Measurements from ENCODE around the gene OR2T10.
"Not testable (repeated sequence)": the region's sequence is repeated elsewhere in the genome, so short reads cannot be mapped to it uniquely, and the experiment has no call there.

Gene OR2T10

DNA sequence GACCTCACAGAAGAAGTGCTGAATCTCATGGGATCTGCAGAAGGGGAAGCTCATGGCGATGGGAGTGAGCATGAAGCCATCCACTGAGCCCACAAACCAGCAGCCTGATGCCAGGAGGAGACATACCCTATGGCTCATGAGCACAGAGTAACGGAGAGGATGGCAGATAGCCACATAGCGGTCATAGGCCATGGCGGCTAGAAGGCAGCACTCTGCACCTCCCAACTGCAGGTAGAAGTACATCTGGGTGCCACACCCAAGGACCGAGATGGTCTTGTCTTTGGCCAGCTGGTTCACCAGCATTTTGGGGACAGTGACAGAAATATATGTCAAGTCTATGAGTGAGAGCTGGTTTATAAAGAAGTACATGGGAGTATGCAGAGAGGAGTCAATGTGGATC lies 4.3 kb downstream of the OR2T10 start:
- DNase-seq, result no peak

DNA sequence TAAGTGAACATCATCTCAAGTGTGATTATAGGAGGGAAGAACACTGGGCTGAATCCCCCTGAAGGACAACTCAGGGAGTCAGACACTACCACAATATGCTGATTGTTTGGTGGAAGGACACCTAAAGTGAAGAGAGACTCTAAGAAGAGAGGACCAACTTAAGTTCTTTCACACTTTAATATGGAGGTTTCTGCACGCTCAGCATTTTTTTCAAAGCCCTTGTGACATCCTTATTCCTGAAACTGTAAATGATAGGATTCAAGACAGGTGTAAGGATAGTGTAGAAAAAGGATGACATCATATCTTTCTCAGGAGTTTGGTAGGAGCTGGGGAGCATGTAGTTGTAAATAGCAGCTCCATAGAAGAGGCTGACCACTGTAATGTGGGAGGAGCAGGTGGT lies 4.8 kb downstream of the OR2T10 start:
- DNase-seq, result no peak

DNA sequence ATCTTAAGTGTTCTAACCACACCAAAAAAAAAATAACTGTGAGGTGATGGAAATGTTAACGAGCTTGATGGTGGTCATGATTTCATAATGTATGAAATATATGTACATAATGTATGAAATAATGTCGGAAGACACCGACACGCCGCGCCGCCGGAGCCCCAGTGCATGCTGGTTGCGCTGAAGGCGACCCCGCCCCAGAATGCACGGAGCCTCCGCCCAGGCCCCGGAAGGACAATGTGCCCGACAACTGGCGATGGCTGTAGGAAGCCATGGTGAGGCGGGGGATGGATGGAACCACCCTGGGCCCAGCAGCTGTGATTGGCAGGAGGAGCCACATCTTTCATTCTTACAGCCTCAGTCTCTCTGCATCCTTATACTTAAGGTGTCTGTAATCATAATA lies 7.4 kb downstream of the OR2T10 start:
- DNase-seq, result no peak

DNA sequence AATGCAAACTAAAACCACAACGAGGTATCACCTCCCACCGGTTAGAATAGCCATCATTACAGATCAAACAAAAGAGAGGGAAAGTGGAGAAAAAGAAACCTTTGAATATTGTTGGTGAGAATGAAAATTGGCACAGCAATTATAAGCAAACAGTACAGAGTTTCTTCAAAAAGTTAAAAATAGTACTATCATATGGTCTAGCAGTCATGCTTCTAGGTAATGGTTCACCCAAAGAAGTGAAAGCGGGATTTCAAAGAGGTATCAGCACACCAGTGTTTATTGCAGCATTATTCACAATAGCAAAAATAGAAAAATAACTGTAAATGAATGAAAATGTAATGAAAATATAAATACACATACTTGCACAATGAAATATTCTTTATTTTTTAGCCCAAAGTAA lies 8.2 kb downstream of the OR2T10 start:
- no peak for DNase-seq

DNA sequence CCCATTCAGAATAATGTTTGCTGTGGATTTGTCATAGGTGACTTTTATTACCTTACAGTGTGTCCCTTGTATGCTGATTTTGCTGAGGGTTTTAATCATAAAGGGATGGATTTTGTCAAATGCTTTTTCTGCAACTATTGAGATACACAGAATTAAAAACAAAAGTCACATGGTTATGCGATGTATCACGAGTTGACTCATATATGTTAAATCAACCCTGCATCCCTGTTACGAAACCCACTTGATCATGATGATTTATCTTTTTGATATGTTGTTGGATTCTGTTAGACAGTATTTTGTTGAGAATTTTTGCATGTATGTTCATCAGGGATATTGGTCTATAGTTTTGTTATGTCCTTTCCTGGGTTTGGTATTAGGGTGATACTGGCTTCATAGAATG lies 12.2 kb downstream of the OR2T10 start:
- no peak for DNase-seq

DNA sequence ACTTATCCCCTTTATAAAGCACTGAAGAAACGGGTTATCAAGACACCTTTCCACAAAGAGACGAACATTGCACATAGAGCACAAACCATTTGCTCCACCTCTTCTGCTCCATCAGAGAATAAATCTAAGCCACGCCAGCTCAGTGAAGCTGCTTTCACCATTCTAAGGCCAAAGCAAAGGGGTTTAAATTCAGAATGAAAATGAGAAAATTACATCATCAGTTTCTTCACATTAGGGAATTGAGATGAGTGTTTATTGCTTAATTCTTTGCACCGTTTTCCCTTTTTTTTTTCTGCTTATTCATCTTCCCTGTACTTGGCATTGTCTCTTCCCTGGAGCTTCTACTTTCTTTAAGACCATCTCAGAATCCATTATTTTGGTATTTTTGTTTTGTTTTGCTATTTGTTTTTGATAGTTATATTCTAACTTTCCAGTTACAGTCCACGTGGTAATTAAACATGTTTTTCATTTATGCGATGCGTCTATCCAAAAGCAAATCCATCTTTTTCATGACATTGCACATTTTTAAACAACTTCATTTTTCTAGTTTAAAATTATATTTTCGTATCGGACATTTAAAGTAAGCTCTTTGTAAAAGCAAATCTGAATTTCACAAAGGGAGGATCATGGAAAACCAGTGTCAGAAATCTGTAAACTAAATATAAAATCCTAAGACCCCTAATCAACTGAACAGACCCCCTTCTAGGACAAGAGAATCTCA lies 21.1 kb downstream of the OR2T10 start:
- DNase-seq, result no peak

DNA sequence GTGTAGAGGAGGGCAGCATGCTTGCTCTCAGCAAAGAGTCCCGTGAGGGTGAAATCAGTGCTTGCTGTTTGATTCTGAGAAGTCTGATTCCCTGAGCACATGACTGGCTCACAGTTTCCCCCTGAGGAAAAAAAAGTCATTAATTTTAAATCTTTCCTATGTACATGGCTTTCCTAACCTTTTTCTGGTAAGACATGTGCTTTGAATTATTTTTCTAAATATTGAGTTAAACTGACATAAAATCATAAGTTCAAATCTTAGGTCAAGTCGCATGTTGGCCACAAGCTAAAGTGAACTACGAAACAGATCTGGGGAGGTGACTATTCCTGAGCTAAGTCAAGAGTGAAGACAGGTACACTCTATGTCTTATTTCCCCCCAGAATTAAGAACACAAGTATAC lies 22.8 kb downstream of the OR2T10 start, which contains the start of gene OR2T34:
Gene OR2T34, minus strand, starts transcription at position 101 of the 400 bp plus-strand sequence. Its CDS starts 0 bp downstream, at position 101.
- DNase-seq, result not testable (repeated sequence)

DNA sequence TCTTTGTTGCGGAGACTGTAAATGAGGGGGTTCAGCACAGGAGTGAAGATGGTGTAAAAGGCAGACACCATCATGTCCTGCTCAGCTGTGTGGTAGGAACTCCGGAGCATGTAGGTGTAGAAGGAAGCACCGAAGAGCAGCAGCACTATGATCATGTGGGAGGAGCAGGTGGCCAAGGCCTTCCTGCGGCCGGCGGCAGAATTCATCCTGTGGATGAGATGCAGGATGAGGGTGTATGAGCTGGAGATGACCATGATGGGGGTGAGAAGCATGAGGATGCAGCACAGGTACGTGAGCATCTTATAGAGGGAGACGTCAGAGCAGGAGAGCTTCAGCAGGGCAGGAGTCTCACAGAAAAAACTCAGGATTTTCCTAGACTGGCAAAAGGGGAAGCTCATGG lies 23.6 kb downstream of the OR2T10 start:
- not testable (repeated sequence) for DNase-seq

DNA sequence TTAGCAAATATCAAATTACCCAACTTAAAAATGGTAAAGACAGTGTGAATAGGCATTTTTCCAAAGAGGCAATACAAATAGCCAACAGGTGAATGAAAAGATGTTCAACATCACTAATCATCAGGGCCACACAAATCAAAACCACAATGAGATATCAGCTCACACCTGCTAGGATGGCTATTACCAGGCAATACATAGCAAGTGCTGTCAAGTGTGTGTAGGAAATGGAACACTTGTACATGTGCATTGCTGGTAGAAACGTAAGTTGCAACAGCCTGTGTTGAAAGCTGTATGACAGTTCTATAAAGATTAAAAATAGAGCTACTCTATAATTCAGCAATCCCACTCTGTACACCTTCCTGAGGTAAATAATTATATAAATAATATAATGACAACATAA lies 25.5 kb downstream of the OR2T10 start:
- DNase-seq, result not testable (repeated sequence)

DNA sequence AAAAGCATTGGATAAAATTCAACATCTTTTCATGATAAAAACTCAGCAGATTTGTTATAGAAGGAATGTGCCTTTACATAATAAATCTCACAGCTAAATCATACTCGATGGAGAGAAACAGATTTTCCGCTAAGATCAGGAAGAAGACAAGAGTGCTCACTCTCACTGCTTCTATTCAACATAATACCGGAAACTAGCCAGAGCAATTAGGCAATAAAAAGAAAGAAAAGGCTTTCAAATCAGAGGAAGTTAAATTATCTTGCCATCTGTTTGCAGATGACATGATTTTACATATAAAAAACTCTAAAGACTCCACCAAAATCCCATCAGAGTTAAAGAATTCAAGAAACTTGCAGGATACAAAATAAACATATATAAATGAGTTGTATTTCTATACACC lies 26.7 kb downstream of the OR2T10 start:
- not testable (repeated sequence) for DNase-seq

DNA sequence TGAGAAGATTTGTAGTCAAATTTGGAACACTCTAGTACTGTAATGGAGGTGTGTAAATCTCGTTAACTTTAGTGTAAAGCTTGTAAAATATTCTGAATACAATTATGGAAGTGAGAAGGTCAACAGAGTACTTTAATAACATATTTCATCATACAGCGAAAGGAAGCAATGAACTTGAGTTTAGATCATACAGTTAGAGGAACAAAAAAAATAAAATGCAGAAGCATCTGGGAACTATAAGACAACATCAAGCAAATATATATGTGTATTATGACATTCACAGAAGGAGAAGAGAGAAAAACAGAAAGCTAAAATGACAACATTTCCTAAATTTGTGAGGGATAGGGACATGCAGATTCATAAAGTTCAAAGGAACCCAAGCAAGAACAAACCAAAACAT lies 28.5 kb downstream of the OR2T10 start:
- not testable (repeated sequence) for DNase-seq

DNA sequence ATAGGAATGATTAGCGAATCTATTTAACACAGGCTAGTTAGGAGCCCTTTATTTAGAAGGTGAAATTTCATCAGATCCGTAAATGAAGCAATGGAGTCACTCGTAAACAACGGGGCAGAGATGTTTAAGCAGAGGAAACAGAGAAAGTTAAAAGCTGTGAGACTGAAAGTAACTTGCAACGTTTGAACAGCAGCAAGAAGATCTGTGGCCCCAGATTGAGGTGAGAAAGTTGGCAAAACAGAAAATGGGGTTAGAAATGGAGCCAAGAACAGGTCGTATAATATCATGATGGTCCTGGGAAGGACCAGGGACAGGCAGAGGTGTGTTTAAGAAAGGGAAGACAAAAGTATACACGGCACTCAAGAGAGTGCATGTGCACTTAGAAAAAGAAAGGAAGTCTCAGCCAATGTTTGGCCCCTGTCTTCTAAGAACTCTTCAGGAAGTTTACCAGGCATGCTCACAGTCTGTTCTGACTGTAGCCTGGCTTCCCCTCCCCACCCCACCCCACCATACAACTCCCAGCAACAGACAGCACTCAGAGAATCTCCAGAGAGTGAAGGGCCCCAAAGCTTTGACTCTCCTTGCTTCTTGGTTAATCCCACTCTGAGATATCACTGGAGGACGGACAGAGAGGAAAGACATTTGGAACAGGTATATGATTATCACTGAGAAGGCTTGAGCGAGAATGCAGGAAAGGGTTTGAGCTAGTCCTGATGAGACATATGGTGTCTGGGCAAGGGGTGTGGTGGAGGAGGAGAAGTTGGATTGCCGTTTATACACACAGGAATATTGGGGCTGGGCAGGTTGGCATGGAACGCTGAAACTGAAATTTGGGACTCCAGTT lies 31.7 kb downstream of the OR2T10 start:
- DNase-seq, result not testable (repeated sequence)

DNA sequence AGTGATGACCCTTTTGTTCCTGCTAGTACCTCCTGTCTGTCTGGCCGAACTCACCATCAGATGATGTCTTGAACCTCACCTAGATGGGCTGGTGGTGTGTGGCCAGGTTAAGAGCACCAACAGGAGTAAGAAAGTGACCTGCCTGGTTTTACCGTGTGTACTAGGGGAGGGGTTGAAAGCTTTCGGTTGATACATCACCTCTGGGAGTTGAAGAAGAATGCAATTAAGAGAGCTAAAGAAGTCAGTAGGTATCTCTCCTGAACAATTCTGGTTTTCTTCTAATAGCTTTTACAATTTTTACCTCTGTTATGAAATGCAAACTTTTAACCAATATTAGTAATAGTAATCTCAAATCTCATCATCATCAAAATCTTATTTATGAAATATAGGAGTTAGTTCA lies 34.8 kb downstream of the OR2T10 start, which contains the start of gene OR2T29:
Gene OR2T29, minus strand, starts transcription at position 101 of the 400 bp plus-strand sequence. CDS start 3,281 bp downstream, outside the sequence.
- DNase-seq, result not testable (repeated sequence)

DNA sequence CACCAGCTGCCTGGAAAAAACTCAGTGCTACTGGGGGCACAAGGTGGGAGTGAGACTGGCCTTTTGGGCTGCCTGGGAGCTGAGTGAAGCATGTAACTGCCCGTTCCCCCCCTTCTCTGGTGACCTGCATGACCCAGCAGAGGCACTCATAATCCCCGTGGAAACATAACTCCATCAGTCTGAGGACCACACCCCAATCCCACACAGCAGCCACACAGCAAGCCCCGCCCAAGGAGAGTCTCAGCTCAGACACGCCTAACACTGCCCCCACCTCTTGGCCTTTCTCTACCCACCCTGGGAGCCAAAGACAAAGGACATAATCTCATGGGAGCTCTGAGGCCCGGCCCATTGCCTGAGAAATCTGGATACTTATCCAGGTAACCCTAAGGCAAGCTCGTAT lies 46.5 kb downstream of the OR2T10 start:
- not testable (repeated sequence) for DNase-seq

DNA sequence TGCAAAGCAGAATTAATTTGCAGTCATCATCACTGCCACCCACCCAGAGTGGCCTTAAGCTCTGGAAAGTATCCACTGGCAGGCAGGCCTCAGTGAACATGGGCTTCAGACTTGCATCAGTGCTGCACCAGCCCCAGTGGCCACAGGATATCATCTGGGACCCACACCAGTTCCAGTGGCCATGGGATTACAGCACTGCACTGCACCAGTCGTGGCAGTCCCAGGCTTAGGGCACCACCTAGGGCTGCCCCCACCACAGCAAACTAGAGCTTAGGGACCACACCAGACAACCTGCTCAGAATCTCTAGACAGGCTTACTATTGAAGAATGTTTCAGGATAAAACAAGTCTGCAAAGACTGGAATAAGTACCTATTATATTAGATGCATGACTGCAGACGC lies 50.1 kb downstream of the OR2T10 start:
- not testable (repeated sequence) for DNase-seq

Data from stimulated activated CD8-positive, alpha-beta memory T cell treated with anti-CD3 and anti-CD28 coated beads, Interleukin-4, amount 100 ng/mL, for 48 hours (primary cell).